H1 (cell line): Measurements from ENCODE around the gene CAPS2. TPM values are rescaled to one million over a fixed set of nuclear protein-coding genes. Genes with fewer than 3 reads are reported as not detected.

Source experiments
- ATF2 ChIP-seq: IDR thresholded peaks from 2 replicates; pipeline ENCODE4 v1.6.1; 2012; ENCODE audit warnings: low read length, inconsistent platforms
- BCL11A ChIP-seq, 2 experiments: IDR thresholded peaks; one replicate each; pipeline ENCODE4 v1.6.1; 2011; ENCODE audit warnings: low read depth in 2 of 2, low read length in 2 of 2, mild to moderate bottlenecking in 2 of 2
- BRCA1 ChIP-seq: IDR thresholded peaks from 2 replicates; pipeline ENCODE4 v1.6.1; 2012; ENCODE audit warnings: low read depth, low read length, improper control_type of control experiment
- CEBPB ChIP-seq: IDR thresholded peaks from 2 replicates; pipeline ENCODE4 v1.6.1; 2012; ENCODE audit warnings: low read depth, low read length
- CTBP2 ChIP-seq: IDR thresholded peaks from 2 replicates; pipeline ENCODE4 v1.7.0; 2011; ENCODE audit warnings: borderline replicate concordance, mild to moderate bottlenecking, moderate library complexity, mixed read lengths, low read length; ENCODE audit not compliant: insufficient read depth, insufficient read length
- EP300 ChIP-seq, 2 experiments: IDR thresholded peaks; 1 replicate in 1 of 2; 2 replicates in 1 of 2; pipeline ENCODE4 v1.6.1; 2011 to 2012; ENCODE audit warnings: low read depth in 2 of 2, low read length in 2 of 2, mild to moderate bottlenecking in 2 of 2, borderline replicate concordance in 1 of 2, inconsistent platforms in 1 of 2, moderate library complexity in 1 of 2
- EZH2 ChIP-seq: fragments of 200-600 bp; sonication (generic); IDR thresholded peaks from 2 replicates; pipeline ENCODE4 v1.7.1; 2012; ENCODE audit warnings: low read depth, mild to moderate bottlenecking, moderate library complexity, low read length, inconsistent platforms; ENCODE audit not compliant: severe bottlenecking
- GTF2F1 ChIP-seq: IDR thresholded peaks from 2 replicates; pipeline ENCODE4 v1.6.1; 2012; ENCODE audit warnings: low read depth, low read length, improper control_type of control experiment, borderline replicate concordance
- HDAC6 ChIP-seq: IDR thresholded peaks from one replicate; pipeline ENCODE4 v1.7.1; 2012; ENCODE audit warnings: low read depth, mild to moderate bottlenecking, inconsistent platforms, low read length, moderate library complexity
- JUN ChIP-seq: IDR thresholded peaks from 2 replicates; pipeline ENCODE4 v1.6.1; 2011; ENCODE audit warnings: low read depth, mild to moderate bottlenecking, improper control_type of control experiment, low read length
- KDM4A ChIP-seq: IDR thresholded peaks from one replicate; pipeline ENCODE4 v1.7.1; 2012; ENCODE audit warnings: low read depth, mild to moderate bottlenecking, moderate library complexity, low read length, inconsistent platforms; ENCODE audit not compliant: severe bottlenecking
- MAFK ChIP-seq: IDR thresholded peaks from 2 replicates; pipeline ENCODE4 v1.6.1; 2012; ENCODE audit warnings: low read depth, mild to moderate bottlenecking, improper control_type of control experiment, low read length
- POU5F1 ChIP-seq: IDR thresholded peaks from 2 replicates; pipeline ENCODE4 v1.6.1; 2011; ENCODE audit warnings: low read depth, mild to moderate bottlenecking, low read length, moderate library complexity
- RBBP5 ChIP-seq: IDR thresholded peaks from 2 replicates; pipeline ENCODE4 v1.7.1; 2012; ENCODE audit warnings: low read depth, mild to moderate bottlenecking, inconsistent platforms, low read length, moderate library complexity, borderline replicate concordance
- SIN3A ChIP-seq, 2 experiments: IDR thresholded peaks in 1 of 2; conservative IDR thresholded peaks in 1 of 2; 2 replicates each; pipeline ENCODE4 v1.6.1; 2011 to 2012; ENCODE audit warnings: low read length in 2 of 2, improper control_type of control experiment in 1 of 2, low read depth in 1 of 2, mild to moderate bottlenecking in 1 of 2
- SP4 ChIP-seq: IDR thresholded peaks from 2 replicates; pipeline ENCODE4 v1.6.1; 2012; ENCODE audit warnings: low read length, inconsistent platforms
- TBP ChIP-seq: IDR thresholded peaks from 2 replicates; pipeline ENCODE4 v1.6.1; 2011; ENCODE audit warnings: low read depth, low read length, improper control_type of control experiment
- TEAD4 ChIP-seq: IDR thresholded peaks from 2 replicates; pipeline ENCODE4 v1.6.1; 2012; ENCODE audit warnings: low read depth, low read length, inconsistent platforms, mixed read lengths
- USF2 ChIP-seq: IDR thresholded peaks from 2 replicates; pipeline ENCODE4 v1.6.1; 2011; ENCODE audit warnings: low read length, improper control_type of control experiment
- polyA plus RNA-seq, 7 experiments: library from polyadenylated mRNA; depleted of rRNA in 3 of 7; stranded (reverse) in 5 of 7; unstranded in 2 of 7; fragments of >200 nt in 5 of 7; fragments of 200-250 nt in 2 of 7; gene quantifications; 1 replicate in 5 of 7; 2 replicates in 1 of 7; 4 replicates in 1 of 7; pipeline versions ENCODE4 v1.2.1 to v1.2.3, GENCODE V29; 2011 to 2013; ENCODE audit warnings: missing spikeins in 2 of 7, mixed read lengths in 2 of 7
- total RNA-seq: library from RNA; stranded (reverse); fragmentation: NEBNext Ultra II Directional; extraction: Animal tissue kit (Norgen Biotek cat#: 25700); gene quantifications from 2 replicates; pipeline ENCODE4 v1.2.1, GENCODE V29; 2021

CAPS2 gene
- total and polyA plus RNA-seq, 2 of the 8 experiments (the other 6 are each of a cell fraction or from before 2014, with no cell fraction given), result 2.3 to 3.8 TPM

GRCh38 chr12:75334384-75335030 is 4.4 kb upstream of the CAPS2 start, which contains the start of gene GLIPR1L1 (continued):
- TF ChIP-seq USF2, result no peak
- no peak for TF ChIP-seq CTBP2
- TF ChIP-seq MAFK, result no peak
- TF ChIP-seq EZH2, result no peak
- TF ChIP-seq ATF2, result peak; percentile 77; the same call in 1 of the 2 replicates
- TF ChIP-seq BCL11A (IDR thresholded peaks at IDR 0.05; ENCODE audit: low read depth in 2 of 2, low read length in 2 of 2), result no peak
- TF ChIP-seq POU5F1, result no peak
- no peak for TF ChIP-seq HDAC6
- TF ChIP-seq CEBPB, result no peak
- TF ChIP-seq JUN, result no peak
- TF ChIP-seq KDM4A, result peak; percentile 43
- no peak for TF ChIP-seq BRCA1
- TF ChIP-seq TEAD4, result peak; percentile 100
- TF ChIP-seq TBP, result no peak
- peak; percentile 69; the same call in 1 of the 2 replicates for TF ChIP-seq SP4
- TF ChIP-seq GTF2F1, result no peak
- TF ChIP-seq EP300 (IDR thresholded peaks at IDR 0.05; ENCODE audit: borderline replicate concordance in 1 of 2, low read depth in 2 of 2, low read length in 2 of 2), result peak in 1 of 2 experiments; percentile 65; a peak in 1 of 3 replicates
- no peak for TF ChIP-seq RBBP5
- TF ChIP-seq SIN3A (conservative IDR thresholded peaks at IDR 0.05 in 1 of 2, IDR thresholded peaks at IDR 0.05 in 1 of 2; ENCODE audit: low read depth in 1 of 2, low read length in 2 of 2), result 0 out of 4 replicates have a peak, but pooled peaks of 1 of the 2 experiments have one; percentile 36
